Measurements from ENCODE around the gene UCHL3.
"Not testable (repeated sequence)": the region's sequence is repeated elsewhere in the genome, so short reads cannot be mapped to it uniquely, and the experiment has no call there.

Gene UCHL3

DNA sequence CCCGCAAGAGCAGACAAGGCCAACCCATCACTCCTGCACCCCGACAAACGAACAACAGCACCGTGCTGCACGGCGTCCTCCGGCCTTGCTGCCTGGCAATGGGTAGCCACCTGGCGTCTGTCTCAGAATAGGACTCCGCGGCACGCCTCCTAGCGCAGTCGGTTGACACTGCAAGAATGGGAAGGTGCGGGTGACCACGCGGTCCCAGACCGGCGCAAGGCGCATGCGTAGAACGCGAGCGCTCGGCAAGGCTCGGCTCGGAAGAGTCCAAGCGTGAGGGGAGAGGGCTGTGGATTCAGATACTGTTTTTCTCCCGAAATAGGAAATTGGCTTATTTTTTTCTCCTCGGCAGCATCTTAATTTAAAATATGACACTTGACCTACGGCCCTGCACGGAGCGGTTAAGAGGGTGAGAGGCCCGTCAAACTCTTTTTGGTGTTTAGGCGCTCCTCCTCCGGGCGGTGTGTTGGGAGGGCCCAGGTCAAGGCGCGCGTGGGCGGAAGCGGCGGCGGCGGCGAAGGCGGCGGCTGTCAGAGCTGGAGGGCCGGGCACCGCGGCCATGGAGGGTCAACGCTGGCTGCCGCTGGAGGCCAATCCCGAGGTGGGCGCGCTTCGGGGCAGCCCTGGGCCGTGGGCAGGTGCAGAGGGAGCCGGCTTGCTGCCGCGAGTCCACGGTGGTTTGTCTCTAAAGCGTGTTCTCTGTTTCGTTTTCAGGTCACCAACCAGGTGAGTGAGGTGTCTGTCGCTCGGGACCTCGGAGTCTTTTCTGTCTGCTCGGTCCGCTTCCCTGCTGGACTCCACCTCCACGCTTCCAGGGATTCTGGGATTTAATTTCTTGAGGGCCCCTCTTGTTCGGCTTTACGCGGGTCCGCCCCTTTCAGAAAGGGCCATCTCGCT is at the start of gene UCHL3:
Gene UCHL3, plus strand, starts transcription at position 530 of the 897 bp plus-strand sequence. Its CDS starts 30 bp downstream, at position 560.
- peak; percentile 93 for DNase-seq (ENCODE audit: low read depth)

DNA sequence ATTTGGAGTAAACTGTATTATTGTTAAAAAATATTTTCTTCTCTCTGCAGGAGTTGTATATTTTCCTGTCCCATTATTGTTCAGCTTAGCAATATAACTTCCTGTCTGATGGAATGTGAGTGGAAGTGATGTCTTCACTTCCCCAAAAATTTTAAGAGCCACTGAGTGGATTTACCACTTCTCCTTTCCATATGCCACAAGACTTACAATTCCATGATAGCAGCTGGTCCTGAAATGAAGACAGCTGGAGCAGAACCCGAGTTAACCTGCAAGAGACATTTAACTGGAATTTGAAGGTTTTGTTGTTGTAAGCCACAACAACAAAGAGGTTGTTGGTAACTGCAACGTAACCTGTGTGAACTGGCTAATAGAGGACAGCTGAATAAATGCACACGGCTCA is 44.3 kb upstream of the UCHL3 start:
- DNase-seq (ENCODE audit: low read depth), result no peak

GRCh38 chr13:75506018-75506417 is 43.6 kb upstream of the UCHL3 start:
- no peak for DNase-seq (ENCODE audit: low read depth)

GRCh38 chr13:75507027-75508001 is 42.3 kb upstream of the UCHL3 start:
- no peak for DNase-seq (ENCODE audit: low read depth)

- DNase-seq (ENCODE audit: low read depth), result no peak
These were observed 41.5 kb upstream of the UCHL3 start for GRCh38 chr13:75508002-75508548.

DNA sequence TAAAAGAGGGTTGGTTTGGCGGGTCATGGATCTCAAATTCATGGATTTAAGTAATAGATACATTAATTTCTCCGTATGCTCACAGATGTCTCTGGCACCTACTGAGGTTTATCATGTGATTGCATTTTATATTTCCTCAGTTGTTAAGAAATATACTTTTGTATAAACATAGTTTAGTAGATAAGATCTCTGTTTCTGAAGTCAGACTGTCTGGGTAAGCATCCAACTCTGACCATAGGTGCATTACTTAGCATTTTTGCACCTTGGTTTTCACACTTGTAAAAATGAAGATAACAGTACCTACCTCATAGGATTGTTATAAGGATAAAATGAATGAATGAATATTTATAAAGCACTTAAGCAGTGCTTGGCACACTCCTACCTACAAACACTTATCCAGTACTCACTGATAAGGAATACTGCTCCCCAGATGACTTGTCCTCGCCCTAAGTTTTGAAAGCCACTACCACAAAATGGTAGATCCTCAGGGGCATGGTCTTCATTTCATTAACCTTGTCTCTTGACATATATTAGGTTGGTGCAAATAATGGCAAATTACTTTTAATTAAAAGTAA is 38.5 kb upstream of the UCHL3 start:
- no peak for DNase-seq (ENCODE audit: low read depth)

DNA sequence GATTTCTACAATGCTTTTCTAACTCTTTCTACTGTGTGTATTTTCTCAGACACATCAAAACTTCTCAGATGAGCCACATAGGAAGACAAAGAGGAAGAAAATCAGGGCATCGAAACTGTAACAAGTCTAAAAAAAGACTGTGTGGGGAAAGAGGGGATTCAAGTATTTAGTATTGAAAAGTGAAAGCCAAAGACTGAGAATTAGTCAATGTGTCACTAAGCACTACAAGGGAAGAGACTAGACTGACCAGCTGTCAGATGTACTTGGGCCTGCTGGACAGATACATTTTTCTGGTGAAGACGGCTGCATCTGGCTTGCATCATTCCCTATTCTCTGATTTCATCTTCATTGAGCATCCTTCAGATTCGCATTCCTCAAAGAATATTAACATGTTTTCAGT is 37.3 kb upstream of the UCHL3 start:
- DNase-seq (ENCODE audit: low read depth), result no peak

DNA sequence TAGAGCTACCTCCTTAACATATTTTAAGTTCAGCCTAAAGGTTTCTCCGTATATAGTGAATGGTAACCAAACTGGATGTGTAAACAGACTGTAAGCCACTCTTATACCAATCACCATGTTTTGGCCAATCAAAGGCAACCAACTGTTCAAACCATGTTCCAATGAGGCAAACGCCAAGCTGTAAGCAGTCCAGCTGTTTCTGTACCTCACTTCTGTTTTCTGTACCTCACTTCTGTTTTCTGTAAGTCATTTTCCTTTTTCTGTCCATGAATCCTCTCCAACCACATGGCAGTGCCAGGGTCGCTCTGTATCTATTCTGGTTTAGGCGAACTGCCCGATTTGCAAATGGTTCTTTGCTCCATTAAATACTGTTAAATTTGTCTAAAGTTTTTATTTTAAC is 36.3 kb upstream of the UCHL3 start:
- no peak for DNase-seq (ENCODE audit: low read depth)

DNA sequence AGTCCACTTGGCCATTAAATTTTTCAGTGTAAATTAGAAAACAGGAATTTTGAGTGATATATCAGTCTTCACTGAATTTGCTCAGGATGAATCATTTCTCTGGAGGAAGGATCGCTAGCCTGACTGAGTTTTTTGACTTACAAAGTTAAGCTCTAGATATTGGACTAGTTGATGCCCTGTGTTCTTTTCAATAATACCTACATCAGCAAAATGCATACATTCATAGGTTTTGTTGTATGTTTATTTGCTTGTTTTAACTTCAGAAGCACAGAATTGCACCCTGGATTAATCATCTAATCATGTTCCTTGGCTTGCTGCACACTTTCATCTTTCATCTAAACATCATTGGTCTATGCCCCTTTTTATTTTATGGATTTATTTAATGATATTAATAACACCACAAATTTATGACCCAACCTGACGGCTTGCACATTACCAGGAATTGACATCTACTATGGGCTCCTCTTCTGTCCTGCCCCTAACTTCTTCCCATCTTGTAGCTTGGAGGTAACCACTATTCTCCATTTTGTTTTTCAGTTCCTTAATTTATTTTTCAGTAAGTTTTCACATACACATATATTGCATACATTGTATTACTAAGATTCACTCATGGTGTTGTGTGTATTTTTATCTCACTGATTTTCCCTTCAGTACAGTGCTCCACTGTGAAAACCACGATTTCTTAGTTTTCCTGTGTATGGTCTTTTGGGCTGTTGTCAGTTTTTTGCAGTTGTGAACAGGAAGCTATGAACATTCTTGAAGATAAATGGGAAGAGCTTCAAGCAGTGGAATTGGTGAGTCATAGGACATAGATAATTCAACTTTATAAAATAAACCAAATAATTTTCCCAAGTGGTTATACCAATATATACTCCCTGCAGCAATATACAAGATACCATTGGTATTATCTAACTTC is 35.3 kb upstream of the UCHL3 start:
- no peak for DNase-seq (ENCODE audit: low read depth)

DNA sequence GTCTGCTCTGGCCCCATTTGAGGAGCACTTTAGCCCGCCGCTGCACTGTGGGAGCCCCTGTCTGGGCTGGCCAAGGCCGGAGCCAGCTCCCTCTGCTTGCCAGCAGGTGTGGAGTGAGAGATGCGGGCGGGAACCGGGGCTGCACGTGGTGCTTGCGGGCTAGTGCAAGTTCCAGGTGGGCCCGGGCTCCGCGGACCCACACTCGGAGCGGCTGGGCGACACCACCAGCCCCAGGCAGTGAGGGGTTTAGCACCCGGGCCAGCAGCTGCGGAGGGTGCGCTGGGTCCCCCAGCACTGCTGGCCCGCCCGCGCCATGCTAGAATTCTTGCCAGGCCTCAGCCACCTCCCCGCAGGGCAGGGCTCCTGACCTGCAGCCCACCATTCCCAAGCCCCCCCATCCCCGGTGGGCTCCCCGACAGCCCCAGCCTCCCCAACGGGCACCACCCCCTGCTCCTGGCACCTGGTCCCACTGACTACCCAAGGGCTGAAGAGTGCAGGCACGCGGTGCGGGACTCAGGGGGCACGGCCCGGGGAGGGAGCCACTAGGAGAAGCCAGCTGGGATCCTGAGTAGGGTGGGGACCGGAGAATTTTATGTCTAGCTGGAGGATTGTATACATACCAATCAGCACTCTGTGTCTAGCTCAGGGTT is 31.0 kb upstream of the UCHL3 start:
- no peak for DNase-seq (ENCODE audit: low read depth)

GRCh38 chr13:75521956-75522355 is 27.6 kb upstream of the UCHL3 start:
- DNase-seq (ENCODE audit: low read depth), result no peak

GRCh38 chr13:75530549-75530961 is 19.0 kb upstream of the UCHL3 start:
- no peak for DNase-seq (ENCODE audit: low read depth)

DNA sequence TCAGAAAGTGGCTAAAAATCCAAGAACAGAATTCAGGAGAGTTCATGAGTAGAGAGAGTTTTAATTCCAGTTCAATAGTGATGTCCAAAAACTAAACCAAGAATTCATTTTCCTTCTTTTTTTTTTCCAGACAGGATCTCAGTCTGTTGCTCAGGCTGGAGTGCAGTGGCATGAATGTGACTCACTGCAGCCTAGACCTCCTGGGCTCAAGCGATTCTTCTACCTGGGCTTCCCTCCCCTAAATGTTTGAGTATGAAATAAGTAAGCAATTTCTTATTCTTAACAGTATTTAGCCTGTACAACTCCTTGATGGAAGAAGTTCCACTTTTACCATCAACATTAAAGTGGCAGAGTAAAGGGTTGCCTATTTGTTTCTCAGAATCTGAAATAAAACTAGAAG is 15.7 kb upstream of the UCHL3 start:
- no peak for DNase-seq (ENCODE audit: low read depth)

DNA sequence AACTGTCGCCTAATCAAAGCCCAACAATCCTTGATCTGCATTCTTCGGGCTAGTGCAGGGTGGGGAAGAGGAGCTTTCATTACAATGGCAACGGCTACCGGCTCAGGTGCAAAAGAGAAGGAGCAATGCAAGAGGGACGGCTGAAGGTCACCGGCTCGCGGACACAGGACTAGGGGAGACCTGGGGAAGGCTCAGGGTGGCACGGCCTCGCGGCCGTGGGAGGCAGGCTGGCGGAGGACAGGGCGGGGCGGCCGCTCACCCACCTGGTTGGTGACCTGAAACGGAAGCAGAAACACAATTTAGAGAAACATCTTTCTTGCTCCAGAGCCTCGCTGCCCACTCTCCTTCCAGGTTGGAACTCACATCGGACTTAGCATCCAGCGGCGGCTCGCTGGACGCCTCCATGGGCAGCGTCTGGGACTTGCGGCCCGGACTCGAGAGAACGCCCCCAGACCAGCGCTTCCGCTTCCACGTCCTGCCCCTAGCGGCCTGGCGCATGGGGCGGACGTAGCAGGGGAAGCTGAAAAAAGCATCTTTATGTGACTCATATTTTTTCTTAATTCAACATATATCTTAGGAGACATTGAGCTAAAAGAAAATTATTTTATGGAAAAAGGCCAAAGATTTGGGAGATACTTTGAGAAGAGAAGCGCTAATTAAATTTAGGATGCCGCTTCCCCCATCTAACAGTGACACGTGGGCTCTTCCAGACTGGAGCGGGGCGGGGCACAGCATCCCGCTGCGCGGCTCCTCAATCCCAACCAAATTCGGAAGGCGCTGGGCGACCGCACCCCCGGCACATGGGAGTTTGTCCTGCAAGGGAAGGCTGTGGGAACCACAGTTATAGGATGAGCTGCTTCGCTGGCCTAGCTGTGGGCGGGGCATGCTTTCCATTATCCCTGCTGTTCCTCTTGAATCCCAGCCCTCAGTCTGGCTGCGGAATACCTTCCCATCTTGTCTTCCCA is 11.9 kb upstream of the UCHL3 start, which contains the start of gene COMMD6:
Gene COMMD6, minus strand, starts transcription at position 441 of the 965 bp plus-strand sequence. Its CDS starts 36 bp downstream, at position 405.
- DNase-seq (ENCODE audit: low read depth), result peak; percentile 43

DNA sequence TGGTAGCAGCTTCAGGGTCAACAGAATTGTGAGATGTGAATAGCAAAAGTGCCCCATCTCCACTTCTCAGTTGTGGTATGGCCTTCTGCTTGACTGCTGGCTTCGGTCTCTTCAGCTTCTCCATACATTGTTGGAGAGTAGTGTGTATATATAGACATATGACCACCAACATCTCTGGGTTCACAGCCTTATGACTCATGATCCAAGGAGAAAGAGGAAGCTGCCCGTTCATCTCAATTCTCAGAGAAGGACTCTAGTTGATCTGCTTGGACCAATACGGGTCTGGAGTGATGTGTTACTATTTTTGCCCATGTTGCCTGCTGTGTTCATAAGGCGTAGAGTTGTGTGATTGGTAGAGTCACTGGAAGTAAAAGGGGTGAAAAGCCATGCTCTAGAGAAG is 8.3 kb upstream of the UCHL3 start:
- DNase-seq (ENCODE audit: low read depth), result no peak

GRCh38 chr13:75541961-75542360 is 7.6 kb upstream of the UCHL3 start:
- DNase-seq (ENCODE audit: low read depth), result no peak

DNA sequence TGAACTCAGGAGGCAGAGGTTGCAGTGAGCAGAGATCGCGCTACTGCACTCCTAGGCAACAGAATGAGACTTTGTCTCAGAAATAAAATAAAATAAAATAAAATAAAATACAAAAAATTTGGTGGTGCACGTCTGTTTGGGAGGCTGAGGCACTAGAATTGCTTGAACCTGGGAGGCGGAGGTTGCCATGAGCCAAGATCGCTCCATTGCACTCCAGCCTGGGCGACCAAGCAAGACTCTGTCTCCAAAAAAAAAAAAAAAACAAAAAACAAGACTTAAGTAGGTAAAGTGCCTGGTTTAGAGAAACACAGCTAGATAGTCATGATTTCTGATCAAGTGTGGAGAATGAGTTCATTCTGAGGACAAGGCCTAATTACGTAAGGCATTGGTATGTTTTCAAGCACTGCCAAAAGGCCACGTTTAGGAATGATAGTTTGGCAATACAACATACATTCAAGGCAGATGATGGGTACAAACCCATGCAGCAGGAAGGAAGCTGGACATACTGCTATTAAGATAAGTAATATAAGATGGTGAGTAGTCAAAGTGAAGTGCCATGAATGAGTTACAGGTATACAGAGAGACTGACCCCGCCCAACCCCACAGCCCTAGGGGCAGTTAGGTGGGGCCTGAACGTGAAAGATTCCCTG is 4.8 kb upstream of the UCHL3 start:
- DNase-seq (ENCODE audit: low read depth), result no peak

GRCh38 chr13:75545386-75545785 is 4.2 kb upstream of the UCHL3 start:
- DNase-seq (ENCODE audit: low read depth), result not testable (repeated sequence)

DNA sequence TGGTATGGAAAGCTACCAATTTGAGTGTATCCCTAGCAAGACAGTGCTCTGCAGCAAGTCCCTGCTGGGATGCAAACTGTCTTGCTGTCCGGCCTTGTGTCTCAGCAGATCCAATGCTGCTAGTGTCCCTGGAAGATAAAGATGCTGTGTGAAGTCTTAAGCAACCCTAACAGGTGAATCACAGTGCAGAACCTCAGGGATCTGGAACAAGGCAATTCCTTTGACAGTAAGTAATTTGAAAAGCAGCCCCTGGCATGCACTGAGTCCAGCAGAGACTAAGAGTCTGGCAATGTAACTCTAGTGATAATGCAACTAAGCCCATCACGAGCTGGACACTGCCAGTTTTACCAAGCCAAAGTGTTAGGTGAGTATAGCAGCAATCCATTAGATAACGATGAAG is 1.7 kb upstream of the UCHL3 start:
- DNase-seq (ENCODE audit: low read depth), result no peak

Data from stimulated activated CD8-positive, alpha-beta memory T cell treated with anti-CD3 and anti-CD28 coated beads, Interleukin-7, amount 100 ng/mL, for 24 hours (primary cell).